HG03354 (cell line): ENCODE results near the gene IFI35.

ENCODE experiments used
- ATAC-seq: cut with Tn5 transposase; IDR thresholded peaks from one replicate; pipeline ENCODE4 v1.9.1; 2021; ENCODE audit warnings: mild to moderate bottlenecking; ENCODE audit not compliant: unreplicated experiment, poor library complexity, severe bottlenecking

The IFI35 gene

DNA sequence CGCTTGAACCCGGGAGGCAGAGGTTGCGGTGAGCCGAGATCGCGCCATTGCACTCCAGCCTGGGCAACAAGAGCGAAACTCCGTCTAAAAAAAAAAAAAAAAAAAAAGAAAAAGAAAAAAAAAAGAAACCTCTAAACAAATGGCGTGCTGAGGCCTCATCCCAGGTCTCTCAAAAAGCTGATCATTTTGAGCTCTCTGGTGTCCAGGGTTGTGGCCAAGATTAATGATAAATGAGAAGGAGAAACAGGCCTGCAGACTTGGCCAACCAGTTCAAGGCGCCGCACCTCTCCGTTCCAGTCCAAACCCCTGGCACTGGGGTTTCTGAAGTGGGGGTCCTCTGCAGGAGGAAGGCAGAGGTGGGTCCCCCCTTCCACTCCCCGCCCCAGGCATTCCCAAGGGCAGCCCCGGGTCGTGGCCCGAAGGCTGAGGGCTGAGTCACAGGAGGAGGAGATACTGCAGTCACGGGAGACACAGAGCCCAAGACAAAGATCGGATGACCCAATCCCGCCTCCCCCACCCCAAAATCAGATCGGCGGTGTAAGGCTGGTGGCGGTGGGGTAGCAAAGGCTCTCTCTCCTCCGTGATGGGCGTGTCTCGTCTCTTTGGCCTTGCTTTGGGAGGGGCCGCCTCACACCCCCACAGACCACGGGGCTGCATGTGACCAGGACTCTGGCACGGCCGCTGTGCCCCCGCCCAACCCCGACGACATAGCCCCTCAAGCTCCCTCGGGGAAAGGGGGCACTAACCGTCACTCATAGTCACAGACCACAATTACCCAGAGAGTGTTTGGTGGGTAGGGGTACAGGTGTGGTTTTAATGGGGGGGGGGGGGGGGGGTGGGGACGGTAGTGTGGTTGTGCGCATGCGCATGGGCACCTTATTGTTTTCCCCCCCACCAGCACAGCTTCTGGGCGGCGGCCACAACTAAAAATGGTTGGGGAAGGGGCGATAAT, 14.5 kb downstream of the IFI35 start:
- no peak for ATAC-seq

DNA sequence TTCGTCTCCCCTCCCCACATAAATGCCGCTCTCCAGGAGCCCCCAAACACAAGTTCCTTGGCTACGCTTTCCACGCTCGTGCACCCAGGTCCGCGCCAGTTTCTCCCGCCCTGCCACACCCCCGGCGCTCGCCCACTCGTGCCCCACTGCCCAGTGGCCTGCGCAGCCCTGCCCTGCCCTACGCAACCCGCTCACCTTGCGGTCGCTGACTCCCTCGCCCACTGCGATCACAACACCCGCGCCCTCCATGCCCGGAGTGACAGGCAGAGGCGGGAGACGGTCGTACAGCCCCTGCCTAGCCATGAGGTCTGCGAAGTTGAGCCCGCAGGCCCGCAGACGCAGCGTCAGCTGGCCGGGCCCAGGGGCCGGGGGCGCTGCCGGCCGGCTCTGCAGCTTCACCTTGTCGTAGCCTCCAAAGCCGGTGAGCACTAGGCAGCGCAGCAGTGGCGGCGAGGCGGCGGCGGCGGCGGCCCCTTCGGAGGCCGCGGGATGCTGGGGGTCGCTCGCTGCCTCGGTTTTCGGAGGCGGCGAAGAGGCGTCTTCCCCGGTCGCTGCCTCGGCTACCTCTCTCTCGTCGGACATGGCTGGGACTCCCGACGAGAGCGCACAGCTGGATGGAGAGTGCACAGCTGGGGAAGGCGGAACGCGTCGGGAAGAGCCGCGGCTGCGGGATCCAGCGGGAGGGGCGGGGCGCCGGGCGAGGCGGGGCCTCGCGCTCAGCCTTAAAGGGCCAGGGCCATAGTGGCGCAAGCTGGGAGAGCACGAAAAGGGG, 15.3 kb downstream of the IFI35 start, which contains the start of gene VAT1:
Gene VAT1, minus strand, starts transcription at position 645 of the 772 bp plus-strand sequence. Its CDS starts 63 bp downstream, at position 582.
- no peak for ATAC-seq

DNA sequence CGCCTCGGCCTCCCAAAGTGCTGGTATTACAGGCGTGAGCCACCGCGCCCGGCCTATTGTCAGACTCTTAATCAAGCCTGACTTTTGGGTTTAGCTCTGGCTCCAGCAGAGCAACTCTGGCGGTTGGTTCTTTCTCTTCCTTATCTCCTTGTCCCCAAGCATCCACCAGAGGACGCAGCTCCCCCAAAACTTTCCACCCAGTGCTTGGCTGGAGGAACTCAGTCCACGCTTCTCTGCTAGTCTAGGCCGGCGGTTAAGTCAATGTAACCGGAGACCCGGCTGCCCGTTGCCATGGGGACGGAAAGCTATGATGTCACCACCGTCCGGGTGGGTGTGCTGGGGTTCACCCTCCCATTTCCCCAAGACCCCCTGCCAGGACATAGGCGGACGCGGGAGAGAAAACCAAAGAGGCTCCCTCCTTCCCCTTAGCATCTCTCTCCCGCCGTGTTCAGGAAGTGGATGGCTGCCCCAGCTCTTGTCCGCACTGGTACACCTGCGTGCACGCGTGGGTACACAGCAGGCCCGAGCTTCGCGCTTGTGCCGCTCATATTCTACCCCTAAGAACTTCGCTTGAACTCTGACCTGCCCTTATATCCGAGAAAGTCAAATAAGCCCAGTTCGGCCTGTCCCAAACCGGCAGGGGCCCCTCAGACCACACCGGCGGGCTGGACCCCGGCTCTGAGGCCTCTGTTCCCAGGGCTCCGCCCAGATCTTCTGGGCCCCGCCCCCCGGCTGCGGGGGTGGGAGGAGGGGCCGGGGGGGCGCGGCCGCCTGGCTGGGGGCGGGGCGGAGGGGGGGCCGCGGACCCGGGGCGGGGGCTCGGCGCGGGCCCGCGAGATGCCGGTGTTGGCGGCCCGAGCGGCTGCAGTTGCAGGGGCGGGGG, 18.1 kb downstream of the IFI35 start, which contains the start of gene RND2:
Gene RND2, plus strand, starts transcription at position 825 of the 883 bp plus-strand sequence. CDS start 117 bp downstream, outside the sequence.
- ATAC-seq: peak; percentile 55

- ATAC-seq: no peak
Observed at GRCh38 chr17:43025290-43025657, 18.7 kb downstream of the IFI35 start.

DNA sequence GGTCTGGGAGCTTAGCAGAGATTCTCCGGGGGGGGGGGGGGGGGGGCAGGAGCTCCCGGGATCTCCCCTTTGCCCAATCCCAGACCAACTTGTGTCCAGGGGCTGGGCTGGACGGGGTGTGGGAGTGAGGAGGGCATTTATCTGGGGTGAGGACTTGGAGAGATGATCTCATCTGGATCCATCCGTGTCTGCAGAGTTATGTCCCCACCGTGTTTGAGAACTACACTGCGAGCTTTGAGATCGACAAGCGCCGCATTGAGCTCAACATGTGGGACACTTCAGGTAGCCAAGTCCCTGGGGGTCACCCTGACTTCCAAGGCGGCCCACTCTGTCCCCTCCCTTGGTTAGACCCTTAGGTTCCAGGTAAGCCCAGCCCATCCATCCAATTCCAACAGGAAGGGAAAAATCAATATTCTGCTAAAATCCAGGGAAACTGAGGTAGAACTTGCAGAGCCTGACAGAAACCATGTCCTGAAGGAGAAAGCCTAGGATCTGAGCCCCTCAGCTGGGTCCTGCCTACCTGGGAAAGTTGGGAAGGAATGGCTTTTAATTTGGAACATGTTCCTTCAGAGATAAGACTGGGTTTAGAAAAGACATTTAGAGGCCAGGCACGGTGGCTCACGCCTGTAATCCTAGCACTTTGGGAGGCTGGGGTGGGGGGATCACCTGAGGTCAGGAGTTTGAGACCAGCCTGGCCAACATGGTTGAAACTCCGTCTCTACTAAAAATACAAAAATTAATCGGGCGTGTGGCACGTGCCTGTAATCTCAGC, 19.4 kb downstream of the IFI35 start:
- no peak for ATAC-seq

GRCh38 chr17:43026595-43026994, 20.0 kb downstream of the IFI35 start:
- ATAC-seq: no peak

DNA sequence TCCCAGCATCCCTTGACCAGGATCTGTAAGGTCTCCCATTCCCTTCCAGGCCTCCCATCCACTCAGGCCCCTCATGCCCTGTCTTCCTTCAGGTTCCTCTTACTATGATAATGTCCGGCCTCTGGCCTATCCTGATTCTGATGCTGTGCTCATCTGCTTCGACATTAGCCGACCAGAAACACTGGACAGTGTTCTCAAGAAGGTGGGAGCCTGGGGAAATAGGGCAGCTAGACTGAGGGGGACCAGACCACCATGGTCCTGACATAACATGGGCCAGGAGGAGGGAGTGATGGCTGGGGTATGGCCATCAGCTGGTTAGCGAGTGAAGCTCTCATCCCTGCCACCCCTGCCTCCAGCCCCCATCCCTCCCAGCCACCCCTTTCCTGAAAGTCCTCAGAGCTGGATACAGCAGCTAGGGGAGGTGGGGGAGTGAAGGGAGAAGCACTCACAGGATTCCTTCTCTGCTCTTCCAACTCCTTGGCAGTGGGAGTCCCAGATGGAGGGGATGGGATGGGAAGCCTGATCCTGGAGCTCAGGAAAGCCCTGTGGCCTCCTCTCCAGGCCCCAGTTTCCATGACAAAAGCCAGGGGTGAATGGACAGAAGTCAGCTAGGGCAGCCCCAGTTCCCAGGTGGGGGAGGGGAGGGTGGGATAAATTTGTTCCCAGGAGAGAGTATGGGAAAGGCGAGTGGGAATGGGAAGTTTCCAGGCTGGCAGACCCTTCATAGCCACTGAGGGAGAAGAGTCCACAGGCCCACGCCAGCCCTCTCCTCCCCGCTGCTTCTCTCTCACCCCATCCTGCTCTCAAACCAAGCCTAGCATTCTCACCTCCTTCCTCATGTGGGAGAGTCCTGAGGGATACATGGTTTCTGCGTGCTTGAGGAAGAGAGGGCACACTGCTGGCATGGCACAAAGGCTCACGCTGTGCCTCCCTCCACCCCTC, 20.8 kb downstream of the IFI35 start:
- ATAC-seq: no peak

DNA sequence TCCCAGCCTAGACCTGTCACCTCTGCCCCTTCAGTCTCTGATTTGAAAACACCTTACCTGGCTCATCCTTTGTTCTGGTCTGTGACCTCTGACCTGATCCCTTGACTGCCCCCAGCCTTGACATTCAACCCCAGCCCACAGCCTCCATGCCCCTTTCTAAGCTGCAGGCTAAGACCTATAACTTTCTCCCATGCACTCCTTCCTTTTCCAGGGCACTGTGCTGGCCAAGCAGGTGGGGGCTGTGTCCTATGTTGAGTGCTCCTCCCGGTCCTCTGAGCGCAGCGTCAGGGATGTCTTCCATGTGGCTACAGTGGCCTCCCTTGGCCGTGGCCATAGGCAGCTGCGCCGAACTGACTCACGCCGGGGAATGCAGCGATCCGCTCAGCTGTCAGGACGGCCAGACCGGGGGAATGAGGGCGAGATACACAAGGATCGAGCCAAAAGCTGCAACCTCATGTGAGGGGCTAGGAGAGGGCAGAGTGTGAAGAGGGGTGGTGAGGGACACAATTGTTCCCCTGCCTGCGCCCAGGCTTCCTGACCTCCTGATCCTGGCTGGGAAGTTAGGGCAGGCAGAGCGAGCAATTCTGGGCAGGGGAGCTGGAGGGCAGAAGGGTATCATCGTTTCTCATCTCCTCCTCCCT, 21.8 kb downstream of the IFI35 start:
- ATAC-seq: no peak

- ATAC-seq: no peak
Observed at GRCh38 chr17:43030137-43030767, 23.7 kb downstream of the IFI35 start.

DNA sequence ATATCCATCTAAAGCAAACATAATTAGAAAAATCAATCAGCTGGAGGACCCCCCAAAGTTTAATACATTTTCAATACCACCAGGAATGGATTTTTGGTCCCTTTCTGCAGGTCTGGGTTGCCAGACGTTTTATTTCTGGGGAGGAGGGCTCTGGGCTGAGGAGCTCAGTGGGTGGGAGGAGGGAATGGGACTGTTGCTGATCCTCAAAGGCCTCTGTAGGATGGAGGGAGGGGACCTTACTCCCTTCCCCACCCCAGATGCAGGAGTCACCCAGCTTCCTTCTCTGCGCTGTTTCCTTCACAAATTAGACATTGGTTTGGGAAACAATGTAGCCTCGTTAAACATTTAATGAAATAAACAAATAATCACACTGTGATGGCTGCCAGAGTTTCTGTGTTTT, 25.1 kb downstream of the IFI35 start:
- no peak for ATAC-seq

DNA sequence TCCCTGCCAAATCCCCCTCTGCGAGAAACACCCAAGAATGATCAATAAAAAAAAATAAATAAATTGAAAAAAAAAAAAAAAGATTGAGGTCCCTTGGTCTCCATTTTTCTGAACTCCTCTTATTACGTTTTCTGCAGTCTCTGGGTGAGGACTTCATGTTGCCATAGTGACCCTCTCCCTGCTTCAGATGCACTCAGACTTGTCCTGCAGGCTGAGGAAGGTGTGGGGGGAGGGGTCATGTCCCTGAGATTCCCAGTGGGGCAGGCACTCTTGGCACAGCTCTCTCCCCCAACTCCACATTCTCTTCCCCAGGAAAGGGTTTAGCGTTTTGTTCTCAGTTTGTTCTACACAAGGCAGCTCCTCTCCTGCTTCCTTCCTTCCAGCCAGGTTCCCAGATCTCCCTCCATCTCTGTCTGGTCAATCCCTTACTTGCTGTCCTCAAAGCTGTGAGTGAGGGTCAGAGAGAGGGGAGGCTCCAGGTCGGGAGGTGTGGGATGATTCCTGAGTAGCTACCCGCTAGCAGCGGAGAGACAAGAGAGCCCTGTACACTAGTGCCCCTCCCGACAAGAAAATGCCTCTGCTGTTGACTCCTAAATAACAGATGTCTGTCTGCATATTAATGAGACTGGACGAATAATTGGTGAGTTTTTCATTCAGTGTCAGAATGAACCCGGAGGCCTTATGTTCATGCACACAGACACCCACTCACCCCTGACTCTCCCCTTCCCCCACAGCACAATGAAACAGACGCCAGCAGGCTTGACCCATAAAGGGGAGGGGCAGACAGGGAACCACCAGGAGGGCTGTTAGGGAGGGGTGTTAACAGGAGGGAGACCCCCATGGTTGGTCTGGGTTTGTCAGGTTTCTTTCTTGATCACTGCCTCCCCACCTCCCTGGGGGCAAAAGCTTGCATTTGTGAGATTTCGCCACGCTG, 27.6 kb downstream of the IFI35 start:
- no peak for ATAC-seq

DNA sequence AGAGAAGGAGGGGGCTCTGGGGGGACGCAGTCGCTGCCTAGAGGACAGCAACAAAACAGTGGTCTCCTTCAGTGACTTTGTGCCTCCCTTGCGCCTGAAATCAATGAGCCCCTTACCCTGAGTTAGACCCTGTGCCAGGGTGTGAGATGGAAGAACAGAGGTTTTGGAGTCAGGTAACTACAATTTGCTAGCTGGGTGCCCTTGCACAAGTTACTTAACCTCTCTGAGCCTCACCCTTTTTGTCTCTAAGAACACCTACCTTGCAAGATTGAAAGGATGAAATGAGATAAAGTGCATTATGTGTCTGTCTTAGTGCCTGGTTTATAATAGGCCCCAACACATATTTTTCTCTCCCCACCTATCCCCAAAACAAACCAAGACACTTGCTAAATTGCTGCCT, 28.3 kb downstream of the IFI35 start:
- no peak for ATAC-seq

GRCh38 chr17:43039646-43040045, 33.1 kb downstream of the IFI35 start:
- ATAC-seq: no peak

GRCh38 chr17:43040655-43041054, 34.1 kb downstream of the IFI35 start:
- no peak for ATAC-seq

DNA sequence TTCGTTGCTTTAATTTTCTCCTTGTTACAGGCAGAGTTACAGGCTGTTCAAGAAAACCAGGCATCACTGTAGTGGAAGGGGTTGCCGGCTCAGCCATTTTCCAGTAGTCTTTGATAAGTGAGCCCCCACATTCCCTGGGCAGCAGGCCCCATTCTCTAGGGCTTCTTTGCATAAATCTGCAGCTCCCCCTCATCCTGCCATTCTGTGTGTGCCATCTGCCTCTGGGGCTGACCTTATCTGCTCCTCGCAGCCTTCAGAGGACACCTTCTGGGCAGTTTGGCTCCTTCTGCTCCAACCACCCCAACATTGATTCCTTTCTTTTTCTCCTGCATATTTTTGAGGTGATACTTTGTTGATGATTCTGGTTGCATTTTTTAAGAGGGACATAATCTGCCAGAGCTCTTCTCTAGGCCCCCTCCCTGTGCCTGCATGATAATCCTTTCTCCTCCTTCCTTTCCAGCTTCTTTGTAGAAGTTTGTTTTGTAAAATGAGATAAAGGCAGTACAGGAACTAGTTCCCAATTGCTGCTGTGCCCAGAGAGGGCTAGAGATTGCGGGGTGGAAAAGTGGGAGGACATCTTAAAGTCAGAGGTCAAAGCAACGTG, 35.5 kb downstream of the IFI35 start:
- no peak for ATAC-seq

GRCh38 chr17:43043307-43043706, 36.7 kb downstream of the IFI35 start:
- ATAC-seq: no peak
